SKM-1 treated with dmso at 0.1 percent for 144 hours (cell line): Measurements from ENCODE around the gene ZCWPW2.

Source experiments
- DNase-seq: peaks from one replicate; lab custom pipeline; 2025; ENCODE audit not compliant: unreplicated experiment; lab: John Stamatoyannopoulos, UW

ZCWPW2 gene

DNA sequence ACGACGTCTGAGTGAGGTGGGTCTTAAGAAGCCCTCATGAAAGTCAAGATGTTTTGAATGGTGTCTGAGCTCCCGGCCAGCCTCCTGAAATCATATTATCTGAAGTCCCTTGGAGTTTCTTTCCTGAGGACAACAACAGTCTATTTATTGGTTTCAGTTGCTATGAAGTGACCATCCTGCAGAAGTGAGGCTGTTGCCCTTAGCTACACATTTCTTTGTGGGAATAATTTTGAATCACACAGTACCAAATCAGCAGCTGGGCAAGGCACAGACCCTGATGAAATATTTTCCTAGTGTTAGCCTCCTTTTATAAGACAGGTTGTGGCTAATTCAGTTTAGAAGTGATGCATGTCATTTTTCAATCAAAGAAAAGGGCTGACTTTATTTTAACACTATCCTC lies 220.8 kb downstream of the ZCWPW2 start:
- no peak for DNase-seq

- no peak for DNase-seq
Measured at GRCh38 chr3:28574036-28574435, 225.5 kb downstream of the ZCWPW2 start.

- no peak for DNase-seq
Measured at GRCh38 chr3:28575100-28575745, 226.7 kb downstream of the ZCWPW2 start.
